NOMO-1 (cell line): Measurements from ENCODE around the gene ATP8B1.

Source experiments
- DNase-seq, 2 experiments: peaks; one replicate each; lab custom pipeline; 2025; ENCODE audit not compliant: unreplicated experiment in 2 of 2; lab: John Stamatoyannopoulos, UW

The ATP8B1 gene

DNA sequence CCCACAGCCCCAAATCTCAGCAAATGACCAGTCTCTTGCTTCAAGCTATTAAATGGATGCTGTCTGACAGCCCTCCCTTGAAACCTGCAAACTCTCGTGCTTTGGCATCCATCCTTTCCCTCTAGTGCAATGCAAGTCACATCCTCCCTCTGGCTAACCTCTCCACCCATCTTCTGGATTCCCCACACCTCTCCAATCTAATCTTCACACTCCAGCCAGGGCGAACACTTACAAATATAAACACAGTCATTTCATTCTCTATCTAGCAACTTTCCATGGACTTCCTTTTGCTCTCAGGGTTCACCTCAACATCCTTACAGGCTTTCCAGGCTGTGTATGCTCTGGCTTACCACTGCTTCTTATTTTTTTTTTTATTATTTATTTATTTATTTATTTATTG lies 171.4 kb downstream of the ATP8B1 start:
- DNase-seq = no peak

DNA sequence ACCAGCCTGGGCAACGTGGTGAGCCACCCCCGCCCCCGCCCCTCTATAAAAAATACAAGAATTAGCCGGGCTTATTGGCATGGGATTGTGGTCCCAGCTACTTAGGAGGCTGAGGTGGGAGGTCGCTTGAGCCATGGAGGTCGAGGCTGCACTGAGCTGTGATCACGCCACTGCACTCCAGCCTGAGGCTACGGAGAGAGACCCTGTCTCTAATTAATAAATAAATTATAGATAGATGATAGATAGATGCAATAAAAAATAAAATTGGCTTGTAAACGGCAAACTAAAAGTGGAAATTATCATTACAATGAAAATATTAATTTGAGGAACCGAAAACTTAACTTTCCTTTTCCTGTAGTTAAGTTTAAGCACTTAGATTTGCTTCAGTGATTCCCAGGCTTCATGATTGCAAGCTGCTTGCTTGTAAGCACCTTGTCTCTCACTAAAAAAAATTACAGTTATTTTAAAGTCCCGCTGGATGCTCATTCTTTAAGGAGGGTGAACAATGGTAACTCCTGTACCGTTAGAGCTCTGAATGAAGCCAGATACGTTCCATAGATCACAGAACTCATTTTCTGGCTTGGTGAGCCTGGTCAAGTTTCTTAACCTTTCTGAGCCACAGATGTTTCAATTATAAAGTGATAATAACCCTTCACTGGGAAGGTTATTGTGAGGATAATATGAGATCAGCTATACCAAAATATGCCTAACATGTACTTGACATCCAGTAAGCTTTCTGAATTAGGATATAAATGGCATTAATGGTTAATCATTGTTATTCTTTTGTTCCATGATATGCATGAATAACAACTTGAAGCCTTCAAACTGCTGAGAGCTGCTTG lies 172.1 kb downstream of the ATP8B1 start:
- DNase-seq = peak in 1 of 2 experiments; percentile 43

DNA sequence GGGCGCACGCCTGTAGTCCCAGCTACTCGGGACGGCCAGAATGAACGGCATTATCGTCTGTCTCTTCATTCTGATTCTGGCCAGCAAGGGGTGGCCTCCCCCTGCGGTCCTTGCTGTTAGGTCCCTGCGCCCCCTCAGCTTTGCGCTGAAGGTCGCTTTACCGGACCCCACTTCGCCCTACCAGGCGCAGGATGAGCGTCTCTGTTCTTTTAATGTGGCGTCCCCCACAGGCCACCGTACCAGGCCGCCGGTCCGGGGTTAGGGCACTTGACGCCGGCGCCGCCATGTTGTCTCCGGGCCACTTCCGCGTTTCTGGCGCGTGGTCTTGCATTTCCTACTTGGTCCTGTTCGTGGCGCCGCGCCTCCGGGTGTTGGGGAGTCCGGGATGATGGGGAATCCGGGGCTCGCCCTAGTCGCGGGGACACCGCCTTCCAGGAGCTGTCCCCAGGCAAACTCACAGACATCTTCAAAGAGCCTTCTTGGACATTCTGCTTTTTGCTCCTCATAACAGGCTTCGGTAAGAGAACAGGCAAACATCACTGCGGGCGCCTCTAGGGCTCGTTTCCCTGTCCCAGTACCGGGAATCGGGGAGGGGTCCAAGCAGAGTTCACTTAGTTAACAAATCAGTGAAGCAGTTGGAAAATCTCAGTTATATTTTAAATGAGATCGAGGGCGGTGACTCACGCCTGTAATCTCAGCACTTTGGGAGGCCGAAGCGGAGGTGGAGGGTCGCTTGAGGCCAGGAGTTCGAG lies 172.9 kb downstream of the ATP8B1 start:
- peak; percentile 91 to 93 for DNase-seq

DNA sequence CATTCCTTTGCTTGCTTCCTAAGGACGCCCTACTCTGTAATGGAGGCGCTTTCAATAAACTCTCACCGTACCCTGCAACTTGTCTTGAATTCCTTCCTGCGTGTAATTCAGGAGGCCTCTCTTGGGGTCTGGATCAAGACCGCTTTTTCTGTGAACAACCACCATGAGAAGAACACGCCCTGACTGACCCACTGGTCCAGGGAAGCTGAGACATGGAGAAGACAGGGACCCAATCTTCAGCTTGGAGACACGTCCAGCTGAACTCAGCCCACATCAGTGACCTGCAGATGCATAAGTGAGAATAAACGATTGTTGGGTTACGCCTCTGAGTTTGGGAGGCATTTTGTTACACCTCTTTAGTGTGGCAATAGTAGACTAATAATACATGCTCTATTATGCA lies 173.7 kb downstream of the ATP8B1 start:
- no peak for DNase-seq

DNA sequence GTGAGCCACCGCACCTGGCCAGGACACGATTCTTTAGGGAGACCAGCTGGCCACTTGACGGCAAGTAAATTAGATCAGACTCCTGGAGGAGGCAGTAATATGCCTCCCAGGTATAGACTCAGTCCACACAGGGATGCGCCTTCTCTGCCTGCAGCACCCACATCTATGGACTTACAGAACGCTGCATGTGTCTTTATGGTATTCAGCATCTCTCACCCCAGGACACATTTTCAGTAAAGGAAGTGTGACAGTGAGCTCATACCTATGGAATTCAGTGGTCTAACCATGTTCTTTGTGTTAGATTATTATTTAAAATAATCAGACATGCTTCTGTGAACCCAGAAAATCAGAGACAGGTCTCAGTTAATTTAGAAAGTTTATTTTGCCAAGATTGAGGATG lies 175.6 kb downstream of the ATP8B1 start:
- DNase-seq = no peak

DNA sequence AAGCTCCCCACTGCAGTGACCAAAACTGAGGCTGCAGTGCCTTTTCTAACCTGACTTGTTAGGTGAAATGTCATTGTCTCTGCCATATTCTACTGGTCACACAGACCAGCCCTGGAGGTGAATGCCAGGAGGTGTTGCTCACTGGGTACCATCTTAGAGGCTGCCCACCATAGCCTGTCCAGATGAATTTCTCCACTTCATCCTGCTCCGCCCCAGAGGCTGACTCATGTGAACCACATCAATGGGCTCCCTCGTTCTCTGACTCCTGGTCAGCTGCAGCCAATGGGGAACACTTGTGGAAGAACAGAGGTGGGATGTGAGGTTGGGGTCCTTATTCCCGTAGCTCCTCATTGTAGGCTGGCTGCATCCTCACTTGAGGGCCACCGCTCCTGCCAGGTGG lies 178.1 kb downstream of the ATP8B1 start:
- no peak for DNase-seq

DNA sequence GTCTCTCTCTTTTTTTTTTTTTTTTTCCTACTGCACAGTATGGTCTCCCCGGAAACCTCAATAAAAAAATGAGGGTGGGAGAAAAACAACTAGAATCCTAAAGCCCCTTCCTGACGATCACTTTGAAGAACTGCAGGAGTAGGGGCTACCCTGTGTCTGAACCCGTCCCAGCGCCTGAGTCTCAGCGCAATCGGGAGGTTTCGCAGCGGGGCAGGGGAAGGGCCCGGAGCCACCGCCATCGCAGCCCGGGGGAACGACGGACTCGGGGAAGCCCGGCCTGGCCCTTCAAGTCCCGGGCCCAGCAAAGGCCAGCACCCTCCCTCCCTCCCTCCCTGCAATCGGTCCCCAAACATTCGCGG lies 181.9 kb downstream of the ATP8B1 start:
- DNase-seq = peak in 1 of 2 experiments; percentile 12

DNA sequence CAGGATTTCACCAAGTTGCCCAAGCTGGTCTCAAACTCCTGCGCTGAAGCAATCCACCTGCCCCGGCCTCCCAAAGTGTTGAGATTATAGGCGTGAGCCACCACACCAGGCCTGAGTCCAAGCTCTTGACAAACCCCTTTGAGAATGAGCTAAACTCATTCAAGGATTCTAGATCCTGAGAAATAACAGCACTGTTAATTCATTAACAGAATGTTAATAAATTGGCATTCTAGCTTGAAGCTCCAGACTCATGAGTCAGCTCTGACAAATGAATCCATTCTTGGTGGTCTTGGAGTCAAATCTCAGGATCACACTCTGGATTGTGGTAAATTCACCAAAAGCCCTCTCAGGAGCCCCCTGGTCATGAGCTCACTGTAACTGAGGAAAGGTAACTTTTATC lies 183.2 kb downstream of the ATP8B1 start:
- no peak for DNase-seq

DNA sequence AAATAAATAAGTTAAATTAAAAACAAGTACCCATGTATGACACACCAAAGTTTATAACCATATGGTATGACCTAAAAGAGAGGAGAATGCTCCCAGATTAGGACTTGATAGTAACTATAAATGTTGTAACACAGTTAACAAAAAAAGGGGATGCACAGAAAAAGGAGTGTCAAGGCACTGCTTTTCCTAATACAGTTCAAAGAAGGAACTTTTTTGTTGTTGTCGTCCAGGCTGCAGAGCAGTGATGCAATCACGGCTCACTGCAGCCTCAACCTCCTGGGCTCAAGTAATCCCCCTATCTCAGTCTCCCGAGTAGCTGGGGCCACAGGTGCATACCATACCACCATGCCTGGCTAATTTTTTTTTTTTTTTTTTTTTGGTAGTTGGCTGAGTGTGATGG lies 184.2 kb downstream of the ATP8B1 start:
- DNase-seq = no peak

DNA sequence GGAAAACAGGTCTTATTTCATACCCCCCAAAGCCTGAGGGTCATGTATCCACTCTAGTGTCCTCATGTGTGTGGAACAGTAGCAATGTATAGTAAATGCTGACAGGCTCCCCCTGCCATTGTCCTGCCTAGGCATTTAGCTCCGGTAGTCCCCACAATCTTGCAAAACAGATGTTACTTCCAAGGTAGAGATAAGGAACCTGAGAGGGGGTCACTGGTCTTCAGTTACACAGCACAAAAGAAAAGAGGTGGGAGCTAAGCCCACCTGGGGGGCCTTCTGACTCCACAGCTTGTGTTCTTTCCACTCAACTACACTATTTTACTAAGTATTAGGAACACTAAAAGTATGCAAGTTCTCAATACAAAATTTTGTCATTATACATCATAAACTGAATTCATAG lies 199.2 kb downstream of the ATP8B1 start:
- no peak for DNase-seq
